Stomach smooth muscle (tissue), 2 donors: ENCODE results near the gene SPATA19.
A peak's percentile ranks its signal among the peaks of the same experiment; 100 is the strongest.

Experiments
- H3K27ac ChIP-seq: one replicate; pipeline ENCODE4 v1.7.0; 2013; ENCODE audit warnings: mild to moderate bottlenecking, low read length, inconsistent platforms
- H3K27me3 ChIP-seq, 2 donors: one replicate each; pipeline ENCODE4 v1.7.0; 2013; ENCODE audit warnings: low read length in 2 of 2; ENCODE audit not compliant: insufficient read depth in 2 of 2, control insufficient read depth in 1 of 2
- H3K36me3 ChIP-seq, 2 donors: one replicate each; pipeline ENCODE4 v1.7.0; 2013; ENCODE audit warnings: low read length in 2 of 2; ENCODE audit not compliant: control insufficient read depth in 2 of 2, insufficient read depth in 2 of 2
- H3K4me1 ChIP-seq: one replicate; pipeline ENCODE4 v1.7.0; 2013; ENCODE audit warnings: low read length; ENCODE audit not compliant: control insufficient read depth, insufficient read depth
- H3K4me3 ChIP-seq, 2 donors: one replicate each; pipeline ENCODE4 v1.7.0; 2013; ENCODE audit warnings: low read length in 2 of 2
- H3K9ac ChIP-seq, 2 donors: one replicate each; pipeline ENCODE4 v1.7.0; 2013; ENCODE audit warnings: low read length in 2 of 2, mild to moderate bottlenecking in 1 of 2
- H3K9me3 ChIP-seq, 2 donors: one replicate each; pipeline ENCODE4 v1.7.0; 2013; ENCODE audit warnings: low read length in 2 of 2; ENCODE audit not compliant: control insufficient read depth in 2 of 2
- donor health status: healthy.
- donor health status: Pancreatic carcinoma.

The SPATA19 gene

GRCh38 chr11:133845413-133845812, at the start of gene SPATA19:
Gene SPATA19 (minus strand): TSS chr11:133845513. CDS start chr11:133845446, 67 bp downstream.
- Histone ChIP-seq H3K4me1 (no peaks in the 10 kb centered on the region), H3K36me3 (no peaks in the 10 kb centered on the region), H3K9ac (no peak within 1 kb of the TSS), H3K27ac (no peak within 1 kb of the TSS), H3K4me3 (no peak within 1 kb of the TSS), H3K27me3 (peaks cover 0 to 8% of the 10 kb centered on the region in 2 donors), H3K9me3 (peaks cover 0 to 7% of the 10 kb centered on the region in 2 donors)

- H3K27me3 ChIP-seq, result no peaks in the 10 kb centered on the region
- no peaks in the 10 kb centered on the region for H3K9me3 ChIP-seq
- H3K27ac ChIP-seq, result no peak overlapping the region
- H3K4me1 ChIP-seq, result peaks cover 13% of the 10 kb centered on the region
- H3K9ac ChIP-seq, result no peak overlapping the region
- H3K36me3 ChIP-seq, result peaks cover 16 to 21% of the 10 kb centered on the region in 2 donors
- peak overlapping the region in 1 of 2 donors; percentile 35 for H3K4me3 ChIP-seq
Observed at GRCh38 chr11:133895061-133895479, 49.8 kb upstream of the SPATA19 start.

GRCh38 chr11:133893381-133893780, 48.1 kb upstream of the SPATA19 start:
- Histone ChIP-seq H3K27ac (no peak overlapping the region), H3K36me3 (peaks cover 6% of the 10 kb centered on the region in 2 donors), H3K4me3 (no peak overlapping the region), H3K9ac (no peak overlapping the region), H3K4me1 (peaks cover 13% of the 10 kb centered on the region), H3K9me3 (no peaks in the 10 kb centered on the region), H3K27me3 (no peaks in the 10 kb centered on the region)

- Histone ChIP-seq H3K27me3 (no peaks in the 10 kb centered on the region), H3K4me3 (no peak overlapping the region), H3K9ac (no peak overlapping the region), H3K4me1 (peaks cover 13% of the 10 kb centered on the region), H3K27ac (no peak overlapping the region), H3K9me3 (no peaks in the 10 kb centered on the region), H3K36me3 (peaks cover 5 to 6% of the 10 kb centered on the region in 2 donors)
Observed at GRCh38 chr11:133892584-133893380, 47.5 kb upstream of the SPATA19 start.

GRCh38 chr11:133892126-133892525, 46.8 kb upstream of the SPATA19 start:
- Histone ChIP-seq H3K36me3 (peaks cover 1 to 3% of the 10 kb centered on the region in 2 donors), H3K4me3 (no peak overlapping the region), H3K4me1 (peaks cover 13% of the 10 kb centered on the region), H3K27ac (no peak overlapping the region), H3K27me3 (peaks cover 0 to 2% of the 10 kb centered on the region in 2 donors), H3K9ac (no peak overlapping the region), H3K9me3 (no peaks in the 10 kb centered on the region)

- H3K9ac ChIP-seq, result no peak overlapping the region
Observed at GRCh38 chr11:133889893-133890292, 44.6 kb upstream of the SPATA19 start.

GRCh38 chr11:133889188-133889587, 43.9 kb upstream of the SPATA19 start:
- H3K9me3 ChIP-seq, result no peaks in the 10 kb centered on the region
- peaks cover 0 to 4% of the 10 kb centered on the region in 2 donors for H3K27me3 ChIP-seq
- H3K4me3 ChIP-seq, result no peak overlapping the region
- no peaks in the 10 kb centered on the region for H3K36me3 ChIP-seq
- H3K27ac ChIP-seq, result no peak overlapping the region
- H3K4me1 ChIP-seq, result peaks cover under 1% of the 10 kb centered on the region
- H3K9ac ChIP-seq, result no peak overlapping the region

More at GRCh38 chr11:133889893-133890292, 44.6 kb upstream of the SPATA19 start:
- Histone ChIP-seq H3K27ac (no peak overlapping the region), H3K4me3 (no peak overlapping the region), H3K4me1 (peaks cover 6% of the 10 kb centered on the region), H3K27me3 (peaks cover 0 to 4% of the 10 kb centered on the region in 2 donors), H3K36me3 (no peaks in the 10 kb centered on the region), H3K9me3 (no peaks in the 10 kb centered on the region)

GRCh38 chr11:133887692-133888332, 42.5 kb upstream of the SPATA19 start:
- Histone ChIP-seq H3K9me3 (no peaks in the 10 kb centered on the region), H3K36me3 (no peaks in the 10 kb centered on the region), H3K9ac (no peak overlapping the region), H3K27me3 (peaks cover 0 to 4% of the 10 kb centered on the region in 2 donors), H3K27ac (no peak overlapping the region), H3K4me3 (no peak overlapping the region), H3K4me1 (no peaks in the 10 kb centered on the region)

GRCh38 chr11:133886029-133886428, 40.7 kb upstream of the SPATA19 start:
- Histone ChIP-seq H3K36me3 (no peaks in the 10 kb centered on the region), H3K4me3 (no peak overlapping the region), H3K27me3 (peaks cover 0 to 4% of the 10 kb centered on the region in 2 donors), H3K27ac (no peak overlapping the region), H3K9me3 (no peaks in the 10 kb centered on the region), H3K9ac (no peak overlapping the region), H3K4me1 (no peaks in the 10 kb centered on the region)

- H3K9me3 ChIP-seq, result peaks cover 0 to 2% of the 10 kb centered on the region in 2 donors
- no peaks in the 10 kb centered on the region for H3K36me3 ChIP-seq
- no peak overlapping the region for H3K9ac ChIP-seq
- no peak overlapping the region for H3K4me3 ChIP-seq
- no peak overlapping the region for H3K27ac ChIP-seq
- H3K4me1 ChIP-seq, result no peaks in the 10 kb centered on the region
- no peaks in the 10 kb centered on the region for H3K27me3 ChIP-seq
Observed at GRCh38 chr11:133872160-133872559, 26.8 kb upstream of the SPATA19 start.

- H3K9me3 ChIP-seq, result peaks cover 0 to 2% of the 10 kb centered on the region in 2 donors
- H3K27me3 ChIP-seq, result no peaks in the 10 kb centered on the region
- no peaks in the 10 kb centered on the region for H3K4me1 ChIP-seq
- H3K36me3 ChIP-seq, result no peaks in the 10 kb centered on the region
- H3K4me3 ChIP-seq, result no peak overlapping the region
- H3K9ac ChIP-seq, result no peak overlapping the region
- no peak overlapping the region for H3K27ac ChIP-seq
Observed at GRCh38 chr11:133867456-133867855, 22.1 kb upstream of the SPATA19 start.
